Right lobe of liver (tissue), 6 donors: ENCODE results near the gene TGFBR1. TPM values are rescaled to one million over a fixed set of nuclear protein-coding genes. Genes with fewer than 3 reads are reported as not detected.

Experiments used
- ATAC-seq, 4 donors: fragments of 200-7000 bp; cut with Tn5 transposase; one replicate each; pipeline ENCODE4 v1.9.1; 2020; ENCODE audit warnings: mild to moderate bottlenecking in 4 of 4, moderate library complexity in 4 of 4
- DNase-seq, 3 donors: peaks; one replicate each; pipeline ENCODE4 v3.0.0-alpha.2; 2020
- H3K27ac ChIP-seq, 3 donors: fragments of 200-600 bp; one replicate each; pipeline ENCODE4 v1.8.0; 2022
- H3K27me3 ChIP-seq, 2 donors: fragments of 200-600 bp; one replicate each; pipeline ENCODE4 v1.8.0; 2022
- H3K36me3 ChIP-seq, 4 donors: fragments of 200-600 bp; sonication (generic) in 1 of 4; one replicate each; pipeline versions ENCODE4 v1.5.1 to v1.8.0; 2017 to 2022; ENCODE audit warnings: control low read depth in 1 of 4
- H3K4me1 ChIP-seq, 4 donors: fragments of 200-600 bp; sonication (generic) in 1 of 4; one replicate each; pipeline versions ENCODE4 v1.5.1 to v1.8.0; 2017 to 2022; ENCODE audit warnings: control low read depth in 1 of 4
- H3K4me3 ChIP-seq, 3 donors: fragments of 200-600 bp; one replicate each; pipeline ENCODE4 v1.8.0; 2022
- H3K9me3 ChIP-seq, 4 donors: fragments of 200-600 bp; sonication (generic) in 1 of 4; one replicate each; pipeline versions ENCODE4 v1.5.1 to v1.8.0; 2017 to 2022; ENCODE audit warnings: control low read depth in 1 of 4
- CTCF ChIP-seq, 4 donors: fragments of 200-600 bp in 3 of 4; fragments of 450-650 bp in 1 of 4; IDR thresholded peaks; one replicate each; pipeline versions ENCODE4 v1.5.1 to v1.8.0; 2016 to 2022; ENCODE audit warnings: antibody characterized with exemption in 4 of 4, mild to moderate bottlenecking in 2 of 4
- POLR2A ChIP-seq: fragments of 450-650 bp; IDR thresholded peaks from one replicate; pipeline ENCODE4 v1.6.1; 2017; ENCODE audit warnings: antibody characterized with exemption, mild to moderate bottlenecking
- WGBS: methylation state at CpG from one replicate; pipeline ENCODE4 v1.1.6; 2018; ENCODE audit warnings: low coverage, low lambda C conversion rate; ENCODE audit not compliant: insufficient coverage; ENCODE audit errors: missing lambda C conversion rate; 5-methylcytosine and 5-hydroxymethylcytosine counted together
- intact Hi-C, 2 donors: fragments of 100-400 bp; cut with DNase I; formaldehyde crosslinking; loops; one replicate each; pipeline versions ENCODE4 v1.11.2 to v1.14.1; 2022
- small RNA-seq, 2 experiments: library from RNA; depleted of rRNA; stranded (forward); fragments of <200 nt; gene quantifications; one replicate each; pipeline ENCODE3, GENCODE V24; 2016
- total RNA-seq, 6 experiments: library from RNA; depleted of rRNA in 2 of 6; stranded (reverse); fragments of >200 nt in 2 of 6; fragmentation: NEBNext Ultra II Directional in 3 of 6; extraction: Animal tissue kit (Norgen Biotek cat#: 25700) in 3 of 6; gene quantifications; one replicate each; pipeline versions ENCODE4 v1.1.0 to v1.2.4, GENCODE V29; 2016 to 2023
- donor health status: DM: no; HTN: yes; CAD: no.
- donor health status: DM: no; HTN: no; CAD: no.
- donor health status: DM: no; HTN: no; CAD: no.
- donor health status: DM: no; HTN: yes; CAD: no.
- donor health status: DM: no; HTN: yes; CAD: no.

Gene TGFBR1
- total RNA-seq, 6 experiments from 2014 or later, result 9.6 to 26.4 (median 13.4) TPM

- Histone ChIP-seq H3K4me3 (no peak overlapping the region), H3K36me3 (no peaks in the 10 kb centered on the region), H3K27ac (no peak overlapping the region), H3K27me3 (no peaks in the 10 kb centered on the region), H3K4me1 (no peaks in the 10 kb centered on the region), H3K9me3 (no peaks in the 10 kb centered on the region)
- ATAC-seq (no peak), DNase-seq (no peak)
- TF ChIP-seq POLR2A (no peak), CTCF (IDR thresholded peaks at IDR 0.05) (no peak)
- intact Hi-C loops, result no loop called here
- 83% methylated on average over 4 of the region's 9 CpGs for WGBS
Measured at GRCh38 chr9:99197987-99198386, 93.1 kb downstream of the TGFBR1 start.

- H3K4me1 ChIP-seq, result no peaks in the 10 kb centered on the region
- TF ChIP-seq CTCF (IDR thresholded peaks at IDR 0.05) (no peak), POLR2A (no peak)
- no peak overlapping the region for H3K4me3 ChIP-seq
- H3K27ac ChIP-seq, result no peak overlapping the region
- intact Hi-C loops, result no loop called here
- DNase-seq (no peak), ATAC-seq (no peak)
- H3K36me3 ChIP-seq, result no peaks in the 10 kb centered on the region
- no peaks in the 10 kb centered on the region for H3K9me3 ChIP-seq
- 69% methylated on average over 8 of the region's 8 CpGs for WGBS
- no peaks in the 10 kb centered on the region for H3K27me3 ChIP-seq
Measured at GRCh38 chr9:99199938-99200539, 95.1 kb downstream of the TGFBR1 start.

GRCh38 chr9:99201603-99202002, 96.7 kb downstream of the TGFBR1 start:
- H3K27me3 ChIP-seq, result no peaks in the 10 kb centered on the region
- no peak overlapping the region for H3K27ac ChIP-seq
- no peak for TF ChIP-seq CTCF (IDR thresholded peaks at IDR 0.05)
- no peak for TF ChIP-seq POLR2A
- intact Hi-C loops, result no loop called here
- ATAC-seq, result no peak
- H3K4me3 ChIP-seq, result no peak overlapping the region
- H3K4me1 ChIP-seq, result no peaks in the 10 kb centered on the region
- DNase-seq, result no peak
- WGBS, result 93% methylated on average over 3 of the region's 5 CpGs
- H3K36me3 ChIP-seq, result no peaks in the 10 kb centered on the region
- no peaks in the 10 kb centered on the region for H3K9me3 ChIP-seq

Small RNA genes lying within 50 kb of the gene (small RNA-seq; reads per million reads assigned to genes)
- gene RN7SL794P, result 0 reads per million in 2 experiments
- 0 to 0.52 reads per million in 2 experiments for gene RNA5SP290

Other genes starting within 250 kb of the TGFBR1 start
- under 1 TPM in 4 of 6 experiments, not detected in 2; 0.07 to 0.58 (median 0.11) TPM for gene COL15A1, start 161.2 kb upstream of the TGFBR1 start, total RNA-seq
- gene ALG2, start 116.8 kb downstream of the TGFBR1 start, total RNA-seq, result 10 to 100 TPM; 26.2 to 32.6 (median 27.7) TPM
- 100 to 1,000 TPM in 5 of 6 experiments, 10 to 100 TPM in 1; 85.1 to 158 (median 131) TPM for gene SEC61B, start 117.2 kb downstream of the TGFBR1 start, total RNA-seq